Activated naive CD4-positive, alpha-beta T cell treated with anti-CD3 and anti-CD28 coated beads, Interleukin-2, amount 50 U/mL, for 72 hours (primary cell): ENCODE data around the gene ZMYND8. TPM values are rescaled to one million over a fixed set of nuclear protein-coding genes. Genes with fewer than 3 reads are reported as not detected.
A peak's percentile ranks its signal among the peaks of the same experiment; 100 is the strongest.
"Not testable (repeated sequence)": the region's sequence is repeated elsewhere in the genome, so short reads cannot be mapped to it uniquely, and the experiment has no call there.

ENCODE experiments used
- ATAC-seq, 2 donors: fragments of 150-1000 bp; cut with Tn5 transposase; 2 replicates each; pipeline ENCODE4 v1.10.0; 2021; ENCODE audit warnings: mild to moderate bottlenecking in 2 of 2, moderate library complexity in 2 of 2
- DNase-seq, 2 donors: peaks; one replicate each; pipeline ENCODE4 v3.0.0; 2021 to 2022; ENCODE audit warnings: low spot score in 2 of 2
- H3K27ac Mint-ChIP-seq, 2 donors: one replicate each; pipeline ENCODE4 v1.8.0; 2022; ENCODE audit warnings: mild to moderate bottlenecking in 2 of 2, mixed read lengths in 2 of 2
- H3K36me3 Mint-ChIP-seq, 2 donors: one replicate each; pipeline ENCODE4 v1.8.0; 2022; ENCODE audit warnings: mixed read lengths in 2 of 2
- H3K9me3 Mint-ChIP-seq, 2 donors: one replicate each; pipeline ENCODE4 v1.8.0; 2022; ENCODE audit warnings: mixed read lengths in 2 of 2
- total RNA-seq, 2 donors: library from RNA; stranded (reverse); gene quantifications; one replicate each; pipeline ENCODE4 v1.2.3, GENCODE V29; 2022

ZMYND8 gene
- total RNA-seq, 2 donors from 2014 or later = 35.7 to 46.4 TPM

DNA sequence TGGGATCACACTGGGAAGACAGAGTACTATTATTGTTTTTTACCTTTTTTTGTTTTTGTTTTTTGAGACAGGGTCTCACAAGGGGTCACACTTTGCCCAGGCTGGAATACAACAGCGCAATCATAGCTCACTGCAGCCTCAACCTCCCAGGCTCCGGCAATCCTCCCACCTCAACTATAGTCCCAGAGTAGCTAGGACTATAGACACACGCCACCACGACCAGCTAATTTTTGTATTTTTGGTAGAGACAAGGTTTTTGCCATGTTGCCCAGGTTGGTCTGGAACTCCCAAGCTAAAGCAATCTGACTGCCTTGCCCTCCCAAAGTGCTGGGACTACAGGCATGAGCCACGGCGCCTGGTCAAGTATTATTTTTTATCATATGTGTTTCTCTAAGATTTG, 81.0 kb downstream of the ZMYND8 start:
- Mint-ChIP-seq H3K9me3 (no peaks in the 10 kb centered on the region), H3K36me3 (peaks cover 6 to 22% of the 10 kb centered on the region in 2 donors), H3K27ac (peak overlapping the region; percentile 95 to 99)
- ATAC-seq (no peak), DNase-seq (no peak)

DNA sequence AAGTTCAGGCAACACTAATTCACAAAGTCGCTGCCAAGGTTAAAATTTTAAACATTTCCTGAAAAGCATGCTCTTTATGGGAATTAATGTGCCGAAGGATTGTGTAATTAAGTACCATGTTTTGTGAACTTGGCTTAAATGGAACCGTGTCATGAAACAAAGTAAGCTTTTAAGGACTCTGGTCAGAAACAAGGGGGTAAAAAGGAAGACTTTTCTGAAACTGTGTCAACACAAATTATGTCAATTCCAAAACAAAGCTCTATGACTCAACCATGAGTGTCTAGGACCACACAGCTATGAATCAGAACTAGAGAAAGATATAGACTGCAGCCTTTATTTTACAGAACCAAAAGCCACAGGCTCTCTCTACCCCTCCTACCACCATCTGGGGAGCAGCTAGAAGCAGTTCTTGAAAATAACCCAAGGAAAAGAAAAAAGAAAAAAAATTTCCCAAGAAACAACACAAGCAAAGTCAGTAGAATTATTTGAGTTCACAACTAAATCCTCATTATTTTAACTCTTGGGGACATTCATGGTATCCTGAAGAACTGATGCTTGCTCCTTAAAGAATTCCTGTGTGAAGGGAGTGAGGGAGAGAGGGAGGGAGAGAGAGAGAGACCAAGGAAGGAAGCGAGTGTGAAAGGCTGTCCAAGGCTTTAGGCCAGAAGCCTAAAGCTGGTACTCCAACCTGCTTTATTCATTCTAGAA, 81.9 kb downstream of the ZMYND8 start:
- ATAC-seq = peak; percentile 98 to 99
- DNase-seq = peak in 1 of 2 donors; percentile 39
- Mint-ChIP-seq H3K27ac (peak overlapping the region; percentile 95 to 99), H3K9me3 (no peaks in the 10 kb centered on the region), H3K36me3 (peaks cover 6 to 17% of the 10 kb centered on the region in 2 donors)

DNA sequence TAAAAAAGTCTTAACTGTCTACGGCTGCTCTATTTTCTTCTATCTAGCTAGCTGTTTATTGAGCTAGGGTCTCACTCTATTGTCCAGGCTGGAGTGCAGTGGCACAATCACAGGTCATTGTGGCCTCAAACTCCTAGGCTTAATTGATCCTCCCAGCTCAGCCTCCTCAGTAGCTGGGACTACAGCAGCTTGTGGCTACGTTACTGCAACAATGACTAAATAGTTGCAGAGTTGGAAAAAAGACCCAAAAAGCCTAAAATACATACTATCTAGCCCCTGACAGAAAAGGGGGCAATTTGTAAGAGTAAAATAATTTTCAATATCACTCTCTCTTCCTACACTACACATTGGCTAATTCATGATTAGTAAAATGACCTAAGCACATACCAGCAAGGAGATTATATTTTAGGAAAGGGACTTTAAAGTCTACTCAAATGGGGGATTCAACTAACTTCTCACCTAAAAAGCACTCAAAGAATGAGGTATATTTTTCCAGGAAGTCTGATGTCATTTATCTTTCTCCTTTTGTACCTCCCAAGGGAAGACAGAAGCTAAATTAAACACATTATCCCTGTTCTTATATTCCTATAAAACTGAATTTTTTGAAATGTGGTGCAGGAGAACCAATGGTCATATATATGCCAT, 82.8 kb downstream of the ZMYND8 start:
- peak in 1 of 2 donors; percentile 4 for ATAC-seq
- Mint-ChIP-seq H3K27ac (peak overlapping the region; percentile 95 to 99), H3K36me3 (peaks cover 6 to 17% of the 10 kb centered on the region in 2 donors), H3K9me3 (no peaks in the 10 kb centered on the region)
- DNase-seq = no peak

DNA sequence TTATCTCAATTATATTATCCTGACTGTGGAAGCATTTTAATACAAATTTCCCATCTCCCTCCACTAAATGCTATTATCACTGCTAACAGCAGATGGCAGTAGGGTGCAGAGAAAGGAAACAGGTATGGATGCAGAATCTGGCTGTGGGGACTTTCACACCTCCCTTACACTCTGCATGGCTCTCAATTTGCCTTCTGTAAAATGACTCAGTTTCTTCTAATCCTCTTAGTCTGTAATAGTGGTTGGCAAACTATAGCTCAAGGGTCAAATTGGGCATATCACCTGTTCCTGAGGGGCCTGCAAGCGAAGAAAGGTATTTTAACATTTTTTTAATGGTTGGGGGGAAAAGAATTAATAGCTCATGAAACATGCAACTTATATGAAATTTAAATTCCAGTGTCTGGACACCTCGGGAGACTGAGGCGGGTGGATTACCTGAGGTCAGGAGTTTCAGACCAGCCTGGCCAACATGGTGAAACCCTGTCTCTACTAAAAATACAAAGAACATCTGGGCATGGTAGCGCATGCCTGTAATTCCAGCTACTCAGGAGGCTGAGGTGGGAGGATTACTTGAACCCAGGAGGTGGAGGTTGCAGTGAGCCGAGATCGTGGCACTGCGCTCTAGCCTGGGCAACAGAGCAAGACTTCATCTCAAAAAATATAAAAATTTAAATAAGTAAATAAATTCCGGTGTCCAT, 83.5 kb downstream of the ZMYND8 start:
- Mint-ChIP-seq H3K27ac (peak overlapping the region; percentile 95 to 97), H3K9me3 (no peaks in the 10 kb centered on the region), H3K36me3 (peaks cover 6 to 17% of the 10 kb centered on the region in 2 donors)
- DNase-seq = peak in 1 of 2 donors; percentile 73
- peak; percentile 63 to 66 for ATAC-seq

DNA sequence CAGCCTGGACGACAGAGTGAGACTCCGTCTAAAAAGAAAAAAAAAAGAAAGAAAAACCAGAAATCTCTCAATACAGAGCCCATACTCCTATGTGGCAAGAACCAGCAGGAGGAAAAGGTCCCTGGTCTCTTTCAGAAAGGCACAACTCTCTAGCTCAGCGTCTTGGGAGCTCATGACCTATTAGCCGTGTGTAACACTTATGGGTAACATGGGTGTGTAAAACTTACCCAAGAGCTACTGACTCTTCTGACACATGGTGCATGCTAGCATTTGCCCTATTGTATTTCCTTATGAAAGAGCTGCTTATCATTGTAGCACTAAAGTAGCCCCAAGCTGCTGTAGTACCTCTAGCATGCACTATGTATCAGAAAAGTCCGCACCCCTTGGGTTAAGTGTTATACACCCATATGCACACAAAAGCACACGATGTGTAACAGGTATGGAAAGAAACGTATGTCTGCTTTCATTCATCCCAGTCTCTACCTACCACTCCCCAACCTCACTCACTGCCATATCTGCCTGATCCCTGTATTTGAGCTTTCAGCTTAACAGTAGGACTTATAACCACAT, 85.4 kb downstream of the ZMYND8 start:
- no peak for DNase-seq
- Mint-ChIP-seq H3K9me3 (no peaks in the 10 kb centered on the region), H3K27ac (no peak overlapping the region), H3K36me3 (peaks cover 2 to 13% of the 10 kb centered on the region in 2 donors)
- no peak for ATAC-seq

DNA sequence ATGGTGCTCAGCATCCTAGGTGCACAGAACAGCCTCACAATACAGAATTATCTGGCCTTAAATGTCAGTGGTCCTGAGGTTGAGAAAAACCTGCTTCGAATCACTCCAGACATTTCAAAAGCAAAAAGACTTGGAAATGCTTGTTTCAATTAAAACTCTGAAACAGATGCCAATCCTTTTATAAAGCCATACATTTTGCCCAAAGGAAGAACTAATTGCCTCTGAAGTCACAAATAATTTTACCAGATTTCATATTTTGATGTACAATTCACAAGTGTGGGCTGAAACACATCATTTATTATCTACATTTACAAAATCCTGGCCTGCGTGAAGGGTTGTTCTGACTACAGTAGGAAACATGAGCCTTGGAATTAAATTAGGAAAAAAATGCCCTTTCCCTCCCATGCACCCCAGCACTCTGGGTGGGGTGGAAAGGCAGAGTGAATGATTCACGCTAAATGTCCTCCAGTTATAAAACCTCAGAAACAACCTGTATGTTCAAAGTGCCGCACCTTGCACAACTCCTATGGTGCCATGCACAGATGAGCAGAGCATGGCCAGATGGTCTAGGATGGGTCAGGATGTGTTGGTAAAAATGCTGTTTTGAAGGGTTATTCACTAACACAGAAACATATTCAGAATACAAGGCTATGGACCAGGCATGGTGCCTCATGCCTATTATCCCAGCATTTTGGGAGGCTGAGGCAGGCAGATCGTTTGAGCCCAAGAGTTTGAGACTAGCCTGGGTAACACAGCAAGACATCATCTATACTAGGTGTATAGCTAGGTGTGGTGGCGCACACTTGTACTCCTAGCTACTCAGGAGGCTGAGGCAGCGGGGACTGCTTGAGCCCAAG, 87.0 kb downstream of the ZMYND8 start:
- no peak for DNase-seq
- no peak for ATAC-seq
- H3K9me3 Mint-ChIP-seq = no peaks in the 10 kb centered on the region
- H3K27ac Mint-ChIP-seq = no peak overlapping the region
- peaks cover 0 to 5% of the 10 kb centered on the region in 2 donors for H3K36me3 Mint-ChIP-seq

DNA sequence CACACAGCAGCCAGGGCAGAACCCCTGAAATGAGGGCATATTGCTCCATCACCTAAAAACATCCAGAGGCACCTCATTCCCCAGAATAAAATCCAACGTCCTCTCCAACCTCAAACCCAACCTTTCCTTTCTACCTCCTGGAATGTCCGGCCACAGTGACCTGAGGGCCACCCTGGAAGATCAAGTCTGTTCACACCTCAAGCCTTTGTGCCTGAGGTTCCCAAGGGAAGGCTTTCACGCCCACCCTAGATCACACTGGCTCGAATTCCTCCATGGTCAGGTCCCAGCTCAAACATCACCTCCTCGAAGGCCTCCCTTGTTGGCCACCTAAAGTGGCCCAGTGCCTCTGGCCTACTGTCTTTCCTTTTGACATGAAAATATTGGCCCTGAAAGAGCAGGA, 88.9 kb downstream of the ZMYND8 start:
- Mint-ChIP-seq H3K36me3 (no peaks in the 10 kb centered on the region), H3K27ac (peak overlapping the region in 1 of 2 donors; percentile 38), H3K9me3 (no peaks in the 10 kb centered on the region)
- ATAC-seq (no peak), DNase-seq (no peak)

DNA sequence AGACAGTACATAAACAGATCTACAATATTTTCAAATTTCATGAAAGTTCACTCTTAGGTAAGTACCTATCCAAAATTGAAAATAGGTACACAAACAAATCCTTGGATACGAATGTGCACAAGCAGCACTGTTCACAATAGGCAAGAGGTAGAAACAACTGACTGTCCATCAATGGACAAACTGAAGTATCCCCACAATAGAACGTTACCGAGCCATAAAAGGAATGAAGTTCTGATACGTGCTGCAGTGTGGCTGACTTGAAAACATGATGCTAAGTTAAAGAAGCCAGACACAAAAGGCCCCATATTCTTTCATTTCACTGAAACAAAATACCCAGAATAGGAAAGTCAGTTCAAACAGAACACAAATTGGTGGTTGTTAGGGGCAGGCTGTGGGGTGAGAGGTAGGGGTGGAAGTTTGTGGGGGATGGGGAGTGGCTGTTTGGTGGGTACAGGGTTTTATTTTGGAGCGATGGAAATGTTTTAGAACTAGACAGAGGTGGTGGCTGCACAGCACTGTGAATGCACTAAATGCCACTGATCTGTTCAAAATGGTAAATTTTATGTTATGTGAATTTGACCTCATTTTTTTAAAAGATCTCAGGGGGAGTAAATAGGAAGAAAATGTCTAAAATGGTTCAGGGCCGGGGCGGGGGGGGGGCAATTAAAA, 89.5 kb downstream of the ZMYND8 start:
- Mint-ChIP-seq H3K36me3 (peaks cover 0 to 5% of the 10 kb centered on the region in 2 donors), H3K27ac (peak overlapping the region in 1 of 2 donors; percentile 61), H3K9me3 (no peaks in the 10 kb centered on the region)
- DNase-seq = no peak
- ATAC-seq = no peak

DNA sequence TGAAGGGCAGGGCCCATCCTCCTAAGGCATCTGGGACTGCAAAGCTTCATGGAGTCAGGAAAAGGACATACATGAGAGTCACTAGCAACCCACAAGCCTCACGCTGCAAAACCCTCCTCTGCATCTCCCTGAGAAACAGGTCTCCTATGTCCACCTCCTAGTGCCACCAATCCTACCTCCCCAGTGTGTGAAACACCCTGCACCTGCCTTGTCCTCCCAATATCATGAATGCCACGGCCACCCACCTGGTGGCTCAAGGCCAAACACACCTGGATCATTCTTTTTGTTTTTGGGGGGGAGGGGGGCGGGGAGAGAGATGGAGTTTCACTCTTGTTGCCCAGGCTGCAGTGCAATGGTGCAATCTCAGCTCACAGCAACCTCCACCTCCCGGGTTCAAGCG, 90.5 kb downstream of the ZMYND8 start:
- no peak for DNase-seq
- no peak for ATAC-seq
- peaks cover 0 to 5% of the 10 kb centered on the region in 2 donors for H3K36me3 Mint-ChIP-seq
- no peaks in the 10 kb centered on the region for H3K9me3 Mint-ChIP-seq
- H3K27ac Mint-ChIP-seq = peak overlapping the region in 1 of 2 donors; percentile 50

DNA sequence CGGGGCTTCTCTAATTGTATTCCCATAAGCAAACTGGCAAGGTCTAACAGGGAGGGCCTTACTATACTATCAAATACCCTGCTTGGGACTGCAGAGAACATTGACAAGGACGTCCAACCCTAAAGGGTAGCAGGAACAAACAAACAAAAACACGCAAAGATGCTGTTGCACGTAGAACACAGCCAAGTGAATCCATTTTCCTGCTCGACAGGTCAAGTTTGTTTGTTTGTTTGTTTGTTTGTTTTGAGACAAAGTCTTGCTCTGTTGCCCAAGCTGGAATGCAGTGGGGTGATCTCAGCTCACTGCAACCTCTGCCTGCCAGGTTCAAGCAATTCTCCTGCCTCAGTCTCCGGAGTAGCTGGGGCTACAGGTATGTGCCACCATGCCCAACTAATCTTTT, 91.3 kb downstream of the ZMYND8 start:
- H3K9me3 Mint-ChIP-seq = no peaks in the 10 kb centered on the region

DNA sequence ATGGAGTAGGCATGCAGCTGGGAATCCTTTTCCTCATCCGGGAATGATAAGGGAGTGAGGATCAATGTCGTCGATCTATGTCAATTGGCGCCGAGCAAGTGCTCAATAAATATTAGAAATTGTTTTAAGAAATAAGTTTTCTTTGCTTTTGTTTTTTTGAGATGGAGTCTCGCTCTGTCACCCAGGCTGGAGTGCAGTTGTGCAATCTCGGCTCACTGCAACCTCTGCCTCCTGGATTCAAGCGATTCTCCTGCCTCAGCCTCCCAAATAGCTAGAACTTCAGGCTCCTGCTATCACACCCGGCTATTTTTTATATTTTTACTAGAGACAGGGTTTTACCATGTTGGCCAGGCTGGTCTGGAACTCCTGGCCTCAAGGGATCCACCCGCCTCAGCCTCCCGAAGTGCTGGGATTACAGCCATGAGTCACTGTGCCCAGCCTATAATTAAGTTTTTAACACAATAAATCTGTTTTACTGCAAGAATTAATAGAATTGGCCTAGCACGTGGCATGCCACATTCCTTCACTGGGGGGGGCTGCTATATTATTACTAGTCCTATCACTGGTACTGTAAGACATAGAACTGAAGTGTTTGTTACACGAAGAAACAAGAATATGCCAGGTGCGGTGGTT, 92.2 kb downstream of the ZMYND8 start:
- peak overlapping the region in 1 of 2 donors; percentile 32 for H3K27ac Mint-ChIP-seq
- not testable (repeated sequence) for DNase-seq, ATAC-seq, H3K9me3 Mint-ChIP-seq, H3K36me3 Mint-ChIP-seq

More for the DNA sequence above, 91.3 kb downstream of the ZMYND8 start:
- Mint-ChIP-seq H3K36me3 (peaks cover 0 to 5% of the 10 kb centered on the region in 2 donors), H3K27ac (no peak overlapping the region)
- ATAC-seq (no peak), DNase-seq (no peak)

DNA sequence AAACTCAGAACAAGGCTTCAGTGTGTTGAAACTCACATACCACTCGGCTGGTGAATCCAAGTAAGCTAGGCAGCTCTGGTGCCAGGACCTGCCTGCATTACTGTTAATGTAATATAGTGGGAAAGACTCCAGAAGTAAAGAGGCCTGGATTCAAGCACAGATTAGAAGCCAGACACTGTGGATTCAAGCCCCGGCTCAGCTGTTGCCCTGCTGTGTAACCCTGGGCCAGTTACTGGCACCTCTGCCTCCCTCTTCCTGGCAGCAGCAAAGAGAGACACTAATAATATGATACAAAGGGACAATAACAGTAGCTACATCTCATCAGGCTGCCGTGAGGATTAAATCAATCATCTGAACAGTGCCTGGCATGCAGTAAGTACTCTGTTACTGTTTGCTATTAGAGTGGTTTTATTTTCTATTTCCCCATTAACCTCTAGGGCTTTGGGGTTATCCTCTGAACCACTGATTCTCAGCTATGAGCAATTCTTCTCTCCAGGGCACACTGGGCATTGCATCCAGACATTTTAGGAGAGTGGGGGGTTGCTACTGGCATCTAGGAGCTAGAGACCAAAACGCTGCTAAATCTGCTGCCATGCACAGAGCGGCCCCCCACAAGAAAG, 92.9 kb downstream of the ZMYND8 start:
- Mint-ChIP-seq H3K27ac (peak overlapping the region in 1 of 2 donors; percentile 52), H3K9me3 (no peaks in the 10 kb centered on the region), H3K36me3 (peaks cover 0 to 5% of the 10 kb centered on the region in 2 donors)
- ATAC-seq = no peak
- no peak for DNase-seq

DNA sequence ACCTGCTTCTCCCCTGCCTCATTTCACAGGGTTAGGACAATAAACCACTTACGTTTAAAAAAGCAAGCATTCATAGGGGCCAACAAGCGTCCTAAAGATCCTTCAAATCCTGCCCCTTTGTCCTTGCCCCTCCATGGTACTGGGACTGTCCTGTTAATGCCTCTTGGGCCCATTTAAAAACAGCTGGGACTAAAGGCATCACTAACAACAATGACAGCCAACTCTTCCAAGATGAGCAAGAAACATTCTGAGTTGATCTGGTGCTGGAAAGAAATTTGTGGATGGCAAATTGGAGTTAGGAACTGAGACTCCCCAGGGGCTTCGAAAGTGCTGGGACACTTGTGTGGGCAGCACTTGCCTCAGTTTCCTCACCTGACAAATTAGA, 93.4 kb downstream of the ZMYND8 start:
- no peak for DNase-seq
- H3K36me3 Mint-ChIP-seq = peaks cover 0 to 5% of the 10 kb centered on the region in 2 donors
- H3K27ac Mint-ChIP-seq = peak overlapping the region in 1 of 2 donors; percentile 52
- no peak for ATAC-seq
- H3K9me3 Mint-ChIP-seq = no peaks in the 10 kb centered on the region

DNA sequence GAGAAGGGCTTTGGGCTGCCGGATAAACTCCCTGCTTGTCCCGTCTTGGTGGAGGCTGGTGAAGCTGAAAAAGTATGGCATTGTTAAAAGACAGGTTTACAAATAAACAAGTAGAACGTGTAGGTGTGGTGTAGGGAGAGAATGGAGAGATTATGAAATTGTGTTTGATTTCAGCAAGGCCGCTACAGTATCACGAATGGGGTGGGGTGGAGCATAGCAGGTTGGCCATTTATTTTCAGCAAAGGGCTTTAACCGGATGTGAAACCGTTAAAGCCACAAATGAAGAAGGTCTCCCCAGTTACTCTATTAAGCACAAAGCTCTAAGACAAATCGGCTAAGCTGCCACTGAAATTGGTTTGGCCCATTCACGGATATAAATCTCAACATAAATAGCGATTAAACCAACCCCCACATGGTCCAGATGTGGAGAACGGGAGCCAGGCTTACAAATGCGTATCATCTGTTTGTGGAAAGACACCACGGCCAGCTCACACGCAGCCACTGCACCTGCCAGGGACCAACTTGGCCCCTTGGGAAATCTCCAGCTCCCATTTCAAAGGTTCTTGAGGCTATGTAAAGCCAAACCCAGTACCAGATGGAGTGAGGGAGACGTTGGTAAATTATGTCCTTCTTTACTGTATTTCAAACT, 94.0 kb downstream of the ZMYND8 start:
- DNase-seq = no peak
- Mint-ChIP-seq H3K9me3 (no peaks in the 10 kb centered on the region), H3K36me3 (peaks cover 0 to 5% of the 10 kb centered on the region in 2 donors), H3K27ac (peak overlapping the region in 1 of 2 donors; percentile 52)
- ATAC-seq = no peak
